Stimulated activated CD4-positive, alpha-beta T cell treated with anti-CD3 and anti-CD28 coated beads, Interleukin-1b, Interleukin-23, amount 100 ng/mL, for 1 hour (primary cell): ENCODE results near the gene GARS1.

Experiments used
- DNase-seq, 2 donors: peaks; one replicate each; pipeline ENCODE4 v3.0.0-alpha.2; 2020; ENCODE audit warnings: low read depth in 2 of 2

The GARS1 gene

GRCh38 chr7:30655096-30655970 lies 60.7 kb downstream of the GARS1 start:
- no peak for DNase-seq

GRCh38 chr7:30656006-30656957 lies 61.6 kb downstream of the GARS1 start:
- DNase-seq = no peak

DNA sequence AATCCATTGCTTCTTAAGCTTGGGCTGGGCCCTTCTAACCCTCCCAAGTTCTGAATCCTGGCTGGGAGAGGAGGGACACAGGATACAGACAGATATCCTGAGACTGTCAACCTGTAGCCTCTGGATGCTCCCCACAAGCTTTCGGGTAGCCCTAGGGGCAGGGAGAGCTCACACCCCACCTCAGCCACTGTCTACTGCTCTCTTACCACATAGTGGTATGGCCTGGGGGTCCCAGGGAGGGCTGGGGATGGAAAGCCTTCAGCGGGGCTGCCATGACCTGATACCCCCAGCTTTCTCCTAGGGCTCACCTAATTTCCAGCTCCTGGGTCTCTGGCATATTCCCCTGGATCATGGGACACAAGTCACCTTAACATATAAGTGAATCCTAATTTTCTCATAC lies 62.5 kb downstream of the GARS1 start:
- DNase-seq = no peak

GRCh38 chr7:30658479-30659074 lies 63.9 kb downstream of the GARS1 start:
- DNase-seq = no peak

GRCh38 chr7:30659312-30659711 lies 64.6 kb downstream of the GARS1 start:
- DNase-seq = no peak

DNA sequence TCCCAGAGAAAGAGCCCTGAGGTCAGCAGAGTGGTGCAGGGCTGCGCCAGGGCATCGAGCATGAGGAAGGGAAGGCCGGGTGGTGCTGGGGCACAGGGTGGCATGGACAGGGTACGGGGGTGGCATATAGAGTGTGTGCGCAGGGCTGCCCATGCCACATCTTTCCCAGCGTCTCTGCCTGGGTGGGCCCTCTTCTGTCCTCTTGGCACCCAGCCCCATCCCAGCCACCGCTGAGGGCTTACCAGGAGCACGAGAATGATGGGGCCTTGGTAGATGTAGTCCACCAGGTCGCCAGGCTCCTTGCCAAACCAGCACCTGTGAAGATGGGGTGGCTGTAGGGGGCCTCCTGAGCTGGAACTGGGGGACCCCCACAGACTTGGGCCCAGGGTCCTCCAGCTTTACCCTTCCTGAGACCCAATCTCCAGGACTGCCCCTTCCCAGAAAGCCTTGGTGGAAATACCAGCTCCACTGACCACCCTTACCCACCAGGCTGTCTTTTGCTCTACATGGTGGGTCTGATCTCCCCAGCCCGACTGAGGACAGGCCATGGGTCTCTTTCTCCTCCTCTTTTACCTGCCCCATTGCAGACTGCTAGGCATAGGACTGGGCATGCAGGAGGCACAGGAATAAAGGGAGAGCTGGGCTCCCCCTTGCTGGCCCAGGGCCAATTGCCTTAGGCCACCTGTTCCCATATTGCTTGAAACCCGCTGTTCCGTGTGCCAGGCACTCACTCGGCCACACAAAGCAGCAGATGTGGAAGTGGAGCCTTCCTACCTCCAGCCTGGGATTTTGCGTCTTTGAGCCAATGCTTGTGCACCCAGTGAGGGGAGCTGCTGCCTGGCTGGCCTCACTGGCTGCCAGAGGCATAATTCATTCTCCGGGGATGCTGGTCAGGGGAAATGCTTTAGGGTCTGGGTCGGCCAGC lies 65.9 kb downstream of the GARS1 start:
- DNase-seq = no peak

DNA sequence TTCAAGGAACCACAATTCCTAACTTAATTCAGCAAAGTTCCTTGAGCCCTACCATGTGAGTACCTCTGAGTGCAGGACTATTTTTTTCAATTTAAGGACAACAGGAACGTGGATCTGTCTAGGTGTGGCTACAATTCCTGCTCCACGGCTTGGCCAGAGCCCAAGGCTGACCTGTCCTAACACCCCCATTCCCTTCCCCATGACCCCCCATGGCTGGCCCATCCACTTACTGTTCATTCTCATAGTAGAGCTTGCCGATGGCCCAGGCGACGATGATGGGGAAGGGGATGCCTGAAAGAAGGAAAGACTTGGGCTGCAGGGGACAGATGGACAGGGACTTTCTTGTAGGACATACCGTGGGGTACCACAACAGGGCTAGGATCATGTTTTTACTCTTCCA lies 67.2 kb downstream of the GARS1 start:
- no peak for DNase-seq

GRCh38 chr7:30662431-30662939 lies 67.8 kb downstream of the GARS1 start:
- DNase-seq = no peak

GRCh38 chr7:30663414-30663813 lies 68.7 kb downstream of the GARS1 start:
- no peak for DNase-seq

GRCh38 chr7:30664184-30664885 lies 69.7 kb downstream of the GARS1 start:
- no peak for DNase-seq

GRCh38 chr7:30665043-30665442 lies 70.4 kb downstream of the GARS1 start:
- DNase-seq = no peak

DNA sequence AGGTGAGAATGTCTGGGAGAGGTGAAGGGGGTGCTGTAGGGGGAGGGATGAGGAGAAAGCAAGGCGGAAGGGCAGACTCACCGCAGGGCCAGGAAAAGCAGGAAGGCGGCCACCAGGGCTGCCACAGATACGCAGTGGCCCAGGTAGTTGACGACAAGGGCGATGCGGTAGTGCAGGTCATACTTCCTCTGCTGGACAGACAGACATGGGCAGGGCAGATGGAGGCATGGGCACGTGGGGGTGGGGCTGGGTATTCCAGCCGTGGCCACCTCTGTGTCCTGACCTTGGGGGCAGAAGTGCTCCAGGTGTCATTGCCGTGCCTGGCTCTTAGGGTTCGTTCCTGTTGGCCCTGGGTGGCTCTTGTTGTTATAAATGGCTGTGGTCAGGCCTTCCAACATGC lies 70.8 kb downstream of the GARS1 start:
- DNase-seq = no peak

DNA sequence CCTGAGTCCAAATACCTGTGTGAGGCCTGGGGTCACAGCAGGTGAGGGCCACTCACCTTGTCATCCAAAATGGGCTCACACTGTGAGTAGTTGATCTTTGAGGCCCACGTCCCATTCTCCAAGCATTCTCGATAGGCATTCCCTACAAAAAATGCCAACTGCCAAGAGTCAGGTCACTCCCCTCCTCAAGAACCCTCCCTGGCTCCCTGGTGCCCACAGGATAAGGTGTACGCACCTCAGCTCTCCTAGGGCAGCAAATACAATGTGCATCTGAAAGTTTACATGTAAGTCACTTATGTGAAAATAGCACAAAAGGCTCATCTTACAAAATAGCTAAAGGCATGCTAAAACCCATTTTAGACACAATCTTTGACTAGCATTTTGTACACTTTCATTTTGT lies 72.5 kb downstream of the GARS1 start:
- no peak for DNase-seq

- no peak for DNase-seq
Measured at GRCh38 chr7:30668102-30668501, 73.4 kb downstream of the GARS1 start.

GRCh38 chr7:30671793-30672465 lies 77.3 kb downstream of the GARS1 start:
- no peak for DNase-seq

DNA sequence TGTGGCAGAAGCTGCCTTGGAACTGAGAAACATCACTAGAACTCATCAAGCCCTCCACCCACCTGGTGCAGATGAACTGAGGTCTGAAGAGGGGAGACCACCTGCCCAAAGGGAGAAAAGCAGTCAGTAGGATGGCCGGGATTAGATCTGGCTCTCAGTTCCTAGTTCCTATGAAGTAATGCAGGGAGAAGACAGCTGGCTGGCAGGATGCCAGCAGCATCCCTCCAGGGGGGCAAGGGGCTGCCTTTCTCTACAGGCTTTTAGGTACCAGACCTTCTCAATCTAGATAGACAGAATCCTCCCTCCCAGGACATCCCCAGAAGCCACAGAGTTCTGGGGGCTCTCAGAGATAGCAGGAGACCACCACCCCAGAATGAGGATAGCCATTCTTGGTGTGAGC lies 79.7 kb downstream of the GARS1 start:
- no peak for DNase-seq

- DNase-seq = no peak
Measured at GRCh38 chr7:30674876-30675275, 80.2 kb downstream of the GARS1 start.

DNA sequence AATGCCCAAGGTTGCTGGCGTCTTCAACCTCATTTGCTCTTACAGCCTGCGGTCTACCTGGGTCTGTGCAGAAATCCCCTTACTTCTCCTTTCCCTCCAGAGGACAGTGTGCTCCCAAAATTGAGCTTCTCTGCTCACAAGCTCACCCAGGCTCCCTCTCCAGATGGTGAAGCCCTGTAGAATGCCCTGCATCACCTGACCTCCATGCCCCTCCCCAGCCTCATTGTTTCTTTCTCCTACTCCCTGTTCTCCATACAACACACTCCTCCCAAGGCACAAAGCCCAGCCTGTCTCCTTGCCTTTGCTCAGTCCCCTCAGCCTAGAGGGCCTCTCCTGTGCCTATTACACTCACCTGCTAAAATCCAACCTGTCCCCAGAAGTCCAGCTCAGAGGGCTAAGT lies 84.1 kb downstream of the GARS1 start:
- DNase-seq = no peak

- DNase-seq = no peak
Measured at GRCh38 chr7:30679664-30680063, 85.0 kb downstream of the GARS1 start.

DNA sequence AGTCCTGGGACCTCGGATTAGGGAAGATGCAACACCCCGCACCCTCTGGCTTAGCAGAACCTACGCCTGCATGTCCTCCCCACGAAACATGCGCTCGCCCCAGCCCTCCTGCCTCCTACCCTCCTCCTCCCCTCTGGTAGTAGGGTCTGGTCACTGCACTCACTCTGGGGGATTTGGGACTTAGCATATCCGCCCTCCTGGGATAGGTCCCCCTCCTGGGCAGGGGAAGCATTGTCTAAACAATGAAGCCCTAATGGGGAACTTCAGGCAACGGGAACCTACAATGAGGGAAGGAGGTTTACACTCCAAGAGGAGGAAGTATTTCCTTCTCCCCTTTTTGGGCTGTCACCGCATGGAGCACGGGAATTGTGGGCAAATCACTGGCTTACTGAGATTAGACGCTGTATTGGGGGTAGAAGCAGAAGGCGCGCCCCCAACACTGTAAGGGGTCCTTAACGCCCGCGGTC lies 86.7 kb downstream of the GARS1 start:
- no peak for DNase-seq
